ENCODE data around the gene ITGA2B.
"Not testable (repeated sequence)": the region's sequence is repeated elsewhere in the genome, so short reads cannot be mapped to it uniquely, and the experiment has no call there.

Gene ITGA2B

GRCh38 chr17:44368391-44369243, 20.8 kb downstream of the ITGA2B start:
- not testable (repeated sequence) for DNase-seq (ENCODE audit: low spot score)

- no peak for DNase-seq (ENCODE audit: low spot score)
Measured at GRCh38 chr17:44367231-44367979, 22.0 kb downstream of the ITGA2B start.

GRCh38 chr17:44365051-44365450, 24.4 kb downstream of the ITGA2B start:
- not testable (repeated sequence) for DNase-seq (ENCODE audit: low spot score)

- DNase-seq (ENCODE audit: low spot score) = peak; percentile 48
Measured at GRCh38 chr17:44363613-44364159, 25.8 kb downstream of the ITGA2B start, which contains the start of gene FAM171A2. Gene FAM171A2, minus strand, starts transcription at chr17:44363853. Its CDS starts 139 bp downstream, at chr17:44363714.

GRCh38 chr17:44362949-44363612, 26.4 kb downstream of the ITGA2B start:
- DNase-seq (ENCODE audit: low spot score) = no peak

GRCh38 chr17:44362459-44362948, 26.9 kb downstream of the ITGA2B start:
- no peak for DNase-seq (ENCODE audit: low spot score)

- DNase-seq (ENCODE audit: low spot score) = no peak
Measured at GRCh38 chr17:44361292-44362260, 27.9 kb downstream of the ITGA2B start.

- DNase-seq (ENCODE audit: low spot score) = no peak
Measured at GRCh38 chr17:44360826-44361225, 28.6 kb downstream of the ITGA2B start.

GRCh38 chr17:44360144-44360533, 29.3 kb downstream of the ITGA2B start:
- DNase-seq (ENCODE audit: low spot score) = no peak

- no peak for DNase-seq (ENCODE audit: low spot score)
Measured at GRCh38 chr17:44359458-44360143, 29.8 kb downstream of the ITGA2B start.

- no peak for DNase-seq (ENCODE audit: low spot score)
Measured at GRCh38 chr17:44359006-44359405, 30.4 kb downstream of the ITGA2B start.

GRCh38 chr17:44358066-44358465, 31.4 kb downstream of the ITGA2B start:
- no peak for DNase-seq (ENCODE audit: low spot score)

GRCh38 chr17:44356241-44356640, 33.2 kb downstream of the ITGA2B start:
- DNase-seq (ENCODE audit: low spot score) = no peak

- no peak for DNase-seq (ENCODE audit: low spot score)
Measured at GRCh38 chr17:44355642-44356099, 33.8 kb downstream of the ITGA2B start.

- no peak for DNase-seq (ENCODE audit: low spot score)
Measured at GRCh38 chr17:44354582-44355561, 34.6 kb downstream of the ITGA2B start.

- no peak for DNase-seq (ENCODE audit: low spot score)
Measured at GRCh38 chr17:44353672-44354331, 35.6 kb downstream of the ITGA2B start.

GRCh38 chr17:44352828-44353671, 36.4 kb downstream of the ITGA2B start:
- no peak for DNase-seq (ENCODE audit: low spot score)

Measured in SW480 (cell line).